SK-N-SH treated with all-trans-retinoic acid at 6 μM for 48 hours (cell line): Measurements from ENCODE around the gene FABP1.

Experiments
- ATAC-seq: fragments of 200-7000 bp; cut with Tn5 transposase; 3 replicates; pipeline ENCODE4 v1.9.1; 2020; ENCODE audit warnings: mild to moderate bottlenecking, moderate library complexity
- ARNTL ChIP-seq: fragments of 450-650 bp; formaldehyde crosslinking; IDR thresholded peaks from 2 replicates; pipeline ENCODE4 v1.5.0; 2020; ENCODE audit warnings: low read depth, mild to moderate bottlenecking, moderate library complexity, borderline replicate concordance
- BACH2 ChIP-seq: fragments of 250-450 bp; sonication (Bioruptor Pico); IDR thresholded peaks from 2 replicates; pipeline ENCODE4 v1.9.0; 2021; ENCODE audit warnings: mild to moderate bottlenecking, borderline replicate concordance
- CREB5 ChIP-seq: fragments of 250-450 bp; sonication (Bioruptor Pico); IDR thresholded peaks from 2 replicates; pipeline ENCODE4 v1.5.1; 2020; ENCODE audit warnings: low read depth, mild to moderate bottlenecking, moderate library complexity
- CSDC2 ChIP-seq: fragments of 250-450 bp; sonication (Bioruptor Pico); IDR thresholded peaks from 2 replicates; pipeline ENCODE4 v1.5.0; 2020; ENCODE audit warnings: mild to moderate bottlenecking, moderate library complexity
- ESRRG ChIP-seq: fragments of 250-450 bp; sonication (Bioruptor Pico); IDR thresholded peaks from 2 replicates; pipeline ENCODE4 v1.6.1; 2021; ENCODE audit warnings: mild to moderate bottlenecking
- GLIS3 ChIP-seq: fragments of 250-450 bp; sonication (Bioruptor Pico); IDR thresholded peaks from 2 replicates; pipeline ENCODE4 v1.5.0; 2020; ENCODE audit warnings: mild to moderate bottlenecking, moderate library complexity
- ISL1 ChIP-seq: fragments of 250-450 bp; sonication (Bioruptor Pico); IDR thresholded peaks from 2 replicates; pipeline ENCODE4 v2.1.2; 2022; ENCODE audit warnings: mild to moderate bottlenecking, moderate library complexity
- OSR1 ChIP-seq: fragments of 250-450 bp; sonication (Bioruptor Pico); IDR thresholded peaks from 2 replicates; pipeline ENCODE4 v1.8.0; 2022; ENCODE audit warnings: moderate library complexity, mild to moderate bottlenecking, inconsistent platforms
- PATZ1 ChIP-seq: fragments of 250-450 bp; sonication (Bioruptor Pico); IDR thresholded peaks from 2 replicates; pipeline ENCODE4 v1.8.0; 2020; ENCODE audit warnings: mild to moderate bottlenecking, moderate library complexity, borderline replicate concordance
- POU6F1 ChIP-seq: fragments of 250-450 bp; sonication (Bioruptor Pico); IDR thresholded peaks from 2 replicates; pipeline ENCODE4 v1.8.0; 2021; ENCODE audit warnings: low read depth, mild to moderate bottlenecking, moderate library complexity, borderline replicate concordance
- RARB ChIP-seq: fragments of 250-450 bp; sonication (Bioruptor Pico); IDR thresholded peaks from 2 replicates; pipeline ENCODE4 v1.8.0; 2021; ENCODE audit warnings: mild to moderate bottlenecking, moderate library complexity
- SNAI2 ChIP-seq: fragments of 250-450 bp; sonication (Bioruptor Pico); IDR thresholded peaks from 2 replicates; pipeline ENCODE4 v1.5.0; 2020; ENCODE audit warnings: mild to moderate bottlenecking, moderate library complexity
- TCF4 ChIP-seq: fragments of 250-450 bp; sonication (Bioruptor Pico); IDR thresholded peaks from 2 replicates; pipeline ENCODE4 v1.8.0; 2021; ENCODE audit warnings: mild to moderate bottlenecking, moderate library complexity, borderline replicate concordance
- TOX ChIP-seq: fragments of 250-450 bp; sonication (Bioruptor Pico); IDR thresholded peaks from 2 replicates; pipeline ENCODE4 v1.8.0; 2021; ENCODE audit warnings: mild to moderate bottlenecking, moderate library complexity, borderline replicate concordance
- ZC3H10 ChIP-seq: fragments of 250-450 bp; sonication (Bioruptor Pico); IDR thresholded peaks from 2 replicates; pipeline ENCODE4 v1.5.1; 2021; ENCODE audit warnings: mild to moderate bottlenecking, moderate library complexity
- ZFP3 ChIP-seq: fragments of 250-450 bp; sonication (Bioruptor Pico); IDR thresholded peaks from 2 replicates; pipeline ENCODE4 v1.5.0; 2020; ENCODE audit warnings: mild to moderate bottlenecking, moderate library complexity
- ZNF565 ChIP-seq: fragments of 450-650 bp; formaldehyde crosslinking; conservative IDR thresholded peaks from 2 replicates; pipeline ENCODE4 v1.5.0; 2020; ENCODE audit warnings: low read depth, mild to moderate bottlenecking, moderate library complexity
- ZNF70 ChIP-seq: fragments of 450-650 bp; formaldehyde crosslinking; IDR thresholded peaks from 2 replicates; pipeline ENCODE4 v1.5.0; 2020; ENCODE audit warnings: mild to moderate bottlenecking, moderate library complexity
- ZNF8 ChIP-seq: fragments of 450-650 bp; formaldehyde crosslinking; IDR thresholded peaks from 2 replicates; pipeline ENCODE4 v1.5.0; 2020; ENCODE audit warnings: mild to moderate bottlenecking, moderate library complexity
- TF ChIP-seq, protein P1 (sequence below): fragments of 250-450 bp; sonication (Bioruptor Pico); IDR thresholded peaks from 2 replicates; pipeline ENCODE4 v1.5.0; 2020; ENCODE audit warnings: mild to moderate bottlenecking, moderate library complexity
- TF ChIP-seq, protein P2 (sequence below): fragments of 250-450 bp; sonication (Bioruptor Pico); IDR thresholded peaks from 2 replicates; pipeline ENCODE4 v1.5.1; 2021; ENCODE audit warnings: mild to moderate bottlenecking, moderate library complexity

FABP1 gene

GRCh38 chr2:88144914-88145497, 17.1 kb upstream of the FABP1 start (continued):
- TF ChIP-seq ARNTL (no peak), ZNF8 (no peak), OSR1 (CRISPR knock-in tag) (no peak)

- no peak for ATAC-seq
- no peak for TF ChIP-seq GLIS3
- TF ChIP-seq ZFP3 = no peak
- TF ChIP-seq ZNF8 = no peak
- no peak for TF ChIP-seq RARB (CRISPR knock-in tag)
- TF ChIP-seq, protein P1, sequence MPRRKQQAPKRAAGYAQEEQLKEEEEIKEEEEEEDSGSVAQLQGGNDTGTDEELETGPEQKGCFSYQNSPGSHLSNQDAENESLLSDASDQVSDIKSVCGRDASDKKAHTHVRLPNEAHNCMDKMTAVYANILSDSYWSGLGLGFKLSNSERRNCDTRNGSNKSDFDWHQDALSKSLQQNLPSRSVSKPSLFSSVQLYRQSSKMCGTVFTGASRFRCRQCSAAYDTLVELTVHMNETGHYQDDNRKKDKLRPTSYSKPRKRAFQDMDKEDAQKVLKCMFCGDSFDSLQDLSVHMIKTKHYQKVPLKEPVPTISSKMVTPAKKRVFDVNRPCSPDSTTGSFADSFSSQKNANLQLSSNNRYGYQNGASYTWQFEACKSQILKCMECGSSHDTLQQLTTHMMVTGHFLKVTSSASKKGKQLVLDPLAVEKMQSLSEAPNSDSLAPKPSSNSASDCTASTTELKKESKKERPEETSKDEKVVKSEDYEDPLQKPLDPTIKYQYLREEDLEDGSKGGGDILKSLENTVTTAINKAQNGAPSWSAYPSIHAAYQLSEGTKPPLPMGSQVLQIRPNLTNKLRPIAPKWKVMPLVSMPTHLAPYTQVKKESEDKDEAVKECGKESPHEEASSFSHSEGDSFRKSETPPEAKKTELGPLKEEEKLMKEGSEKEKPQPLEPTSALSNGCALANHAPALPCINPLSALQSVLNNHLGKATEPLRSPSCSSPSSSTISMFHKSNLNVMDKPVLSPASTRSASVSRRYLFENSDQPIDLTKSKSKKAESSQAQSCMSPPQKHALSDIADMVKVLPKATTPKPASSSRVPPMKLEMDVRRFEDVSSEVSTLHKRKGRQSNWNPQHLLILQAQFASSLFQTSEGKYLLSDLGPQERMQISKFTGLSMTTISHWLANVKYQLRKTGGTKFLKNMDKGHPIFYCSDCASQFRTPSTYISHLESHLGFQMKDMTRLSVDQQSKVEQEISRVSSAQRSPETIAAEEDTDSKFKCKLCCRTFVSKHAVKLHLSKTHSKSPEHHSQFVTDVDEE (CRISPR knock-in tag) = no peak
- TF ChIP-seq, protein P2, sequence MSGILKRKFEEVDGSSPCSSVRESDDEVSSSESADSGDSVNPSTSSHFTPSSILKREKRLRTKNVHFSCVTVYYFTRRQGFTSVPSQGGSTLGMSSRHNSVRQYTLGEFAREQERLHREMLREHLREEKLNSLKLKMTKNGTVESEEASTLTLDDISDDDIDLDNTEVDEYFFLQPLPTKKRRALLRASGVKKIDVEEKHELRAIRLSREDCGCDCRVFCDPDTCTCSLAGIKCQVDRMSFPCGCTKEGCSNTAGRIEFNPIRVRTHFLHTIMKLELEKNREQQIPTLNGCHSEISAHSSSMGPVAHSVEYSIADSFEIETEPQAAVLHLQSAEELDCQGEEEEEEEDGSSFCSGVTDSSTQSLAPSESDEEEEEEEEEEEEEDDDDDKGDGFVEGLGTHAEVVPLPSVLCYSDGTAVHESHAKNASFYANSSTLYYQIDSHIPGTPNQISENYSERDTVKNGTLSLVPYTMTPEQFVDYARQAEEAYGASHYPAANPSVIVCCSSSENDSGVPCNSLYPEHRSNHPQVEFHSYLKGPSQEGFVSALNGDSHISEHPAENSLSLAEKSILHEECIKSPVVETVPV (CRISPR knock-in tag) = no peak
- no peak for TF ChIP-seq TCF4 (CRISPR knock-in tag)
- TF ChIP-seq SNAI2 (CRISPR knock-in tag) = no peak
- TF ChIP-seq PATZ1 (CRISPR knock-in tag) = no peak
- TF ChIP-seq ARNTL = no peak
- no peak for TF ChIP-seq CREB5
- no peak for TF ChIP-seq ESRRG
- no peak for TF ChIP-seq TOX (CRISPR knock-in tag)
- TF ChIP-seq, all 23 proteins: peak for 0
These were observed 16.4 kb upstream of the FABP1 start for GRCh38 chr2:88144271-88144670.

GRCh38 chr2:88141952-88142351, 14.1 kb upstream of the FABP1 start:
- TF ChIP-seq ZNF565 (CRISPR knock-in tag) (no peak), GLIS3 (no peak), ZFP3 (no peak), TOX (CRISPR knock-in tag) (no peak), OSR1 (CRISPR knock-in tag) (no peak), CSDC2 (no peak), BACH2 (CRISPR knock-in tag) (no peak), ZC3H10 (no peak), PATZ1 (CRISPR knock-in tag) (no peak), ZNF70 (no peak), ESRRG (no peak), POU6F1 (CRISPR knock-in tag) (no peak), ISL1 (CRISPR knock-in tag) (no peak), ARNTL (no peak)
- TF ChIP-seq, protein P2 (CRISPR knock-in tag) = no peak
- TF ChIP-seq, protein P1 (CRISPR knock-in tag) = no peak
- no peak for ATAC-seq
